NCI-H2196 (cell line): ENCODE measurements around the gene IFI44L.
A peak's percentile ranks its signal among the peaks of the same experiment; 100 is the strongest.

Experiments used
- DNase-seq: peaks from one replicate; lab custom pipeline; 2025; ENCODE audit not compliant: unreplicated experiment; lab: John Stamatoyannopoulos, UW

IFI44L gene

DNA sequence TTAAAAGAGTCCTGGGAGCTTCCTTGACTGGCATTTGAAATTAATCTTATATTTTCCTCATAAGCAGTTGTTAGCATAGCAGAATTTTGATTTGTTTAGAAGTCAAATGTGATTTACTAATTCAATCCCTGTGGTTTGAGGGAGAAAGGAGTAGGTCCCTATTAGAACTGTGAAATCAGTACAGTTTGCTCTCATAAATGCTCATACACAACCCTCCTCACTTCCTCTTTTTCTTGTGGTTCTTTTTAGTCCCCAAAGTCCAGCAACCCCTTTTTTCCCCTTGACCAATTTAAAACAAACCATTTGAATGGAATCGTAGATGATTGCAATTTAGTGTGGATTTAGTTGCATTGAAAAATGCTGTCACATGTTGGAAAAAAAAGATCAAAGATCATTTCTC, 20.2 kb downstream of the IFI44L start:
- DNase-seq = no peak

DNA sequence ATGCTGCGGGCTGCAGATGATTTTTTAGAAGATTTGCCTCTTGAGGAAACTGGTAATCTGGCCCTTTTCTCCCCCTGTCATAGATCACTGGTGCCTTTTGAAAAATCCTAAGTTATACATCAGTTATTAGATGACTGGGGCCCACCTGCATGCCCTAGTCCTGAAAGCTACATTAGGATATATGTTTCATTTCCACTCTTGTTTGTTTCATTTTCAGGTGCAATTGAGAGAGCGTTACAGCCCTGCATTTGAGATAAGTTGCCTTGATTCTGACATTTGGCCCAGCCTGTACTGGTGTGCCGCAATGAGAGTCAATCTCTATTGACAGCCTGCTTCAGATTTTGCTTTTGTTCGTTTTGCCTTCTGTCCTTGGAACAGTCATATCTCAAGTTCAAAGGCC, 21.3 kb downstream of the IFI44L start:
- no peak for DNase-seq

DNA sequence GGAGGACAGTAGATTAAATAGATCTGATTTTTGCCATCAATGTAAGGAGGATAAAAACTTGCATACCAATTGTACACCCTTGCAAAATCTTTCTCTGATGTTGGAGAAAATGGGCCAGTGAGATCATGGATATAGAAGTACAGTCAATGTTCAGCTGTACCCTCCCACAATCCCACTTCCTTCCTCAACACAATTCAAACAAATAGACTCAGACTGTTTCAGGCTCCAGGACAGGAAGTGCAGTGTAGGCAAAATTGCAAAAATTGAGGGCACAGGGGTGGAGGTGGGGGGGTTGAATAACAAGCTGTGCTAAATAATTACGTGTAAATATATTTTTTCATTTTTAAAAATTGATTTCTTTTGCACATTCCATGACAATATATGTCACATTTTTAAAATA, 25.5 kb downstream of the IFI44L start:
- no peak for DNase-seq

DNA sequence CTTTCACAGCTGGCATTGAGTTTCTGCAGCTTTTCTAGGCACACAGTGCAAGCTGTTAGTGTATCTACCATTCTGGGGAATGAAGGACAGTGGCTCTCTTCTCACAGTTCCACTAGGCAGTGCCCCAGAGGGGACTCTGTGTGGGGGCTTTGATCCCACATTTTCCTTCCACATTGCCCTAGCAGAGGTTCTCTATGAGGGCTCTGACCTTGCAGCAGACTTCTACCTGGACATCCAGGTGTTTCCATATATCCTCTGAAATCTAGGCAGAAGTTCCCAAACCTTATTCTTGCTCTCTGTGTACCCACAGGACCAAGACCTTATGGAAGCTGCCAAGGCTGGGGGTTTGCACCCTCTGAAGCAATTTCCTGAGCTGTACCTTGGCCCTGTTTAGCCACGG, 27.0 kb downstream of the IFI44L start:
- no peak for DNase-seq

DNA sequence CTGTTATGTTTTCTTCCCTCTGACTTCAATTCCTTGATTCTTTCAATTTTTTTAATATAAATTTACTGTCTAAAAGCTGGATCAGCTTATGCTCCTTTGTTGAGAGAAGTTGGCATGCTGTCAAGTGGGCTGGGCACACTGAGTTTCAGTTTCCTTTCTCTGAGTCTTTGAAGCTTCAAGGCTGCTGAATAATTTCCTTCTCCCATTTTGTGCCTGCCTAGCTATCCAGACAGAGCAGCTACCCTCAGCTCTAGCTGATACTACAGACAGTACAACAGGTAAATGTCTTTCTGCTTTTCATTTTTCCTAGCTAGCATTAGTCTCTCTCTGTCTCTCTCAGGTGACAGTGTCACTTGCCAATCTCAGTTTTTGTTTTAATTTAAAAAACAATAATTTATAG, 29.4 kb downstream of the IFI44L start, which contains the start of gene IFI44:
Gene IFI44 (plus strand): TSS at position 204 of the 400 bp plus-strand sequence. CDS start 365 bp downstream, outside the sequence.
- DNase-seq = peak; percentile 73

DNA sequence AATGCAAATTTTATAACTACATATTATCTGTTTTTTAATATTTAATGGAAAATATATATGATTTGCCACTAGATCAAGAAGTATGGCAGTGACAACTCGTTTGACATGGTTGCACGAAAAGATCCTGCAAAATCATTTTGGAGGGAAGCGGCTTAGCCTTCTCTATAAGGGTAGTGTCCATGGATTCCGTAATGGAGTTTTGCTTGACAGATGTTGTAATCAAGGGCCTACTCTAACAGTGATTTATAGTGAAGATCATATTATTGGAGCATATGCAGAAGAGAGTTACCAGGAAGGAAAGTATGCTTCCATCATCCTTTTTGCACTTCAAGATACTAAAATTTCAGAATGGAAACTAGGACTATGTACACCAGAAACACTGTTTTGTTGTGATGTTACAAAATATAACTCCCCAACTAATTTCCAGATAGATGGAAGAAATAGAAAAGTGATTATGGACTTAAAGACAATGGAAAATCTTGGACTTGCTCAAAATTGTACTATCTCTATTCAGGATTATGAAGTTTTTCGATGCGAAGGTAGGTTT, 29.9 kb downstream of the IFI44L start:
- DNase-seq = no peak

DNA sequence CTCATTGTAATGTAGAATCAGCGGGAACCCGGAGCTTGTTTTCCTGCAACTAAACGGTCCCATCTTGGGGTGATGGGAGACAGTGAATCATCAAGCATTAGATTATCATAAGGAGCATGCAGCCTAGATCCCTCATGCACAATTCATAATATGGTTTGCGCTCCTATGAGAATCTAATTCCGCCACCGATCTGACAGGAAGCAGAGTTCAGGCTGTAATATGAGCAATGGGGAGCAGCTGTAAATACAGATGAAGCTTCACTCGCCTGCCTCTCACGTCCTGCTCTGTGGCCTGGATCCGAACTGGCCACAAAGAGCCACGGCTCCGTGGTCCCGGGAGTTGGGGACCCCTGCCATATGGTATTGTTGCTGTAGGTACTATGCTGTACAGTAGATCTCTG, 31.0 kb downstream of the IFI44L start:
- DNase-seq = no peak

DNA sequence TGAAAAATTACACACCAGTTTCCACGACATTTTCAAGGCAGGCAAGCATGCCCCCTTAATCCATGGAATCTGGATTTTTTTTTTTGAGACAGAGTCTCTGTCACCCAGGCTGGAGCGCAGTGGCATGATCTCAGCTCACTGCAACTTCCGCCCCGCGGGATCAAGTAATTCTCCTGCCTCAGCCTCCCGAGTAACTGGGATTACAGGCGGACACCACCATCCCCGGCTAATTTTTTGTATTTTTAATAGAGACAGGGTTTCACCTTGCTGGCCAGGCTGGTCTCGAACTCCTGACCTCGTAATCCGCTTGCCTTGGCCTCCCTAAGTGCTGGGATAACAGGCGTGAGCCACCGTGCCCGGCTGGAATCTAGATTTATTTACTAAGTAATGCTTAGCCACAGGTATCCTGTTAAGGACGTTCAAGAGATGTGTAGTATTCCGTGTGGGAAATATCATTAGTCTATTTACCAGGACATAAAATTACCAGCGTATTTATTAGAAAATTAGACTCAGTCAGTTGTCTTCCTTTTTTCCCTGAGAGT, 31.8 kb downstream of the IFI44L start:
- no peak for DNase-seq

DNA sequence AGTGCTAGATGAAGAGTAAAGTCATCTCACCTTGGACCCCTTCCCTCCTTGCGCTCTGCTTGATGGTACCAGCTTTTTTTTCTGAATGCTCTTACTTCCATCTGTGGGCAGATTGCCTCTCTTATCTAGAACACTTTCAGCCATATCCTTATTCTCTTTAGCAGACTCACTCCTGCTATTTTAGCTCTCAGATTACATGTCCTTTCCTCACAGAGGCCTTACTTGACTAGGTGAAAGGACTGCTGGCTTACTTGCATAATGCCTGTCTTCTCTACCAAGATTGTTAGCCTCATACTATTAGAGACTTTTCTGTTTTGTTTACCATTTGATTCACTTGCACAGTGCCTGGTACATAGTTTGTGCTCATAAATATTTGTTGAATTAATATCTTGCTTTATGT, 38.7 kb downstream of the IFI44L start:
- no peak for DNase-seq

DNA sequence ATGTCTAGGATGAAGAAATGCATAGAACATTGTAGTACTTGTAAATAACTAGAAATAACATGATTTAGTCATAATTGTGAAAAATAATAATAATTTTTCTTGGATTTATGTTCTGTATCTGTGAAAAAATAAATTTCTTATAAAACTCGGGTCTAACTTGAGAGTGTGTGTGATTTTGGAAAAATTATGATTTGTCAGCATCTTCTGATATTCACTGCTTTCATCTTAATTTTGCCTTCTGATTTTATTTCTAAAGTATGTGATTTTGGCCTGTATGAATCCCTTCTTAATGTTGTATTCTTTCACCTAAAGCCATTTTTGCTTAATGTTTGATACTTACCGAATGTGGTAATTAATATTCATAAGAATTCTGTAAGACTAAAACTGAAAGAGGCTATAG, 43.7 kb downstream of the IFI44L start:
- DNase-seq = no peak

DNA sequence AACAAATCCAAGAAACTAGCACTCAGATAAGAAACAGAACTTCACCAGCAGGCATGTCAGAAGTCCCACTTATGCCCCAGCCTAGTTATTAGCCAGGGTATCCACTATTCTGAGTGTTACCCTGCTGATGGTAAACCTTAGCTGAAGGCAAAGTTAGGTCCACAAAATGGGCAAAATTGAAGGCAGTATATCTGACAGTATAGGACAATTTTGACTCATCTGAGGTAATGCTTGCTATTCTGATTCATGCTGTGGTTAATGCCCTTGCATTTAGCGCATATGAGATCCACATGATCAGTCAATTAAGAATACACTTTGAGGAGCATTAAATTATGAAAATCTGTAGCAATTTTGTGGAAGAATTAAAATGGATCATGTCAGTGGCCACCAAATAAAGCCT, 44.5 kb downstream of the IFI44L start:
- DNase-seq = no peak

DNA sequence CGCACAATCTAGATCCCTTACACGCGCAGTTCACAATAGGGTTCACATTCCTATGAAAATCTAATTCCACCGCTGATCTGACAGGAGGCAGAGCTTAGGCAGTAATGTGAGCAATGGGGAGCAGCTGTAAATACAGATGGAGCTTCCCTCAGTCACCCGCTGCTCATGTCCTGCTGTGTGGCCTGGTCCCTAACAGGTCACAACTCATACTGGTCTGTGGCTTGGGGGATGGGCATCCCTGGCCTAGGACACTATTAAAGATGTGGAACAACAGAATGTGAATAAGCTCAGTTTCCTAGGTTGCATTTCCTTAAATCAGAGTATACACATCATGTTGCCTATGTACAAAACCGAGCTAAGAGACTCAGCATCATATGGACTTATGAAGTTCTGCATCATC, 45.6 kb downstream of the IFI44L start:
- no peak for DNase-seq

DNA sequence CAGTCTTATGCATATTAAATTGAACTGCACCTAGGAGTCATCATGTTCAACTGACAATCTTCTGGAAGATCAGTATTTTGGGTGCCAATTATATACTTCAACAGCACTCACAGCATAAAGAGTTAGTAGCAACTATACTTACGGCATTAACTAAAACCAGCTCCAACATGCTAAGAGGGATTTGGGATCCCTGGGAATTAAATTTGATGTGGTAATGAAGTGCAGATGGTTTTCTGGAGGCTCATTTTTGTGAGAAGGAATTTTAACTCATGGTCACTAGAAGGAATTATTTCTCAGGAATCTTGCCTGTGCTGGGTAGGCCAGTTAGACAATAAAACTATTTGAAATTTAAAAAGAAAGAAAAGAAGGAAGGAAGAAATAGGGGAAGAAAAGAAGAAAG, 47.7 kb downstream of the IFI44L start:
- no peak for DNase-seq

DNA sequence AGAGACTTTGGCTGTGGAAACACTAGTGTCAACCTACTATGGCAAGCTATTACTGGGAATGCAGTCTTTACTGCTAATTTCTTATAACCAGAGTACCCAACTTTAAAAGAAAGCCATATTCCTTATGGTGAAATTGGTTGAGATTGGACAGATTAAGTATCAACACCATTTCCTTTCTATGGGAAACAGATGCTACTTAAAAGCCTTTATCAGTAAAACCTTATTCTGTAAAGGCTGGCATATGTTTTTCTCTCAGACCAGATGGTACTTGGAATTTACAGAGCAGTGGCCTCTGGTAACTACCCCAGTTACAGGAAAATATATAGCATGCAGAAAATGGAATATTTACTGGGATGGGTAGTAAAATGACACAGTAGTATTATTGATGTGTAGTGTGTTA, 48.2 kb downstream of the IFI44L start:
- DNase-seq = no peak

DNA sequence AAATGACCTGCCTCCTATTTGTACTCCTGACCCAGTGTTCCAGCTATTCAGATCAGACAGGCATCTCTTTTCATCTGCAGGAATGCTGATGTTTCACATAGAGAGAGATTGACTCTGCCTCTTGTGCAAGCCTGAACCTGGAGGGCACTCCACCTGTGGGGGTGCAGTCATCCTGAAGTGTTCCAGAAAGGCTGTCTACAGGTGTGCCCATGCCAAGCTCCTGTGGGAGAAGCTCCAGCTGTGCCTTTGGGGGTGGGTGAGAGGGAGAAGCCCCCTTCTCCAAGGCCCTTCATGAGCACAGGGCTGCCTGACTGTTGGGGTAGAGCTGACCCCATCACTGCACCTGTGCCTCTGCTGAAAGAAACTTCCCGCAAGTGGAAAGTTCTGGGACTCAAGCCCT, 52.2 kb downstream of the IFI44L start:
- DNase-seq = no peak

DNA sequence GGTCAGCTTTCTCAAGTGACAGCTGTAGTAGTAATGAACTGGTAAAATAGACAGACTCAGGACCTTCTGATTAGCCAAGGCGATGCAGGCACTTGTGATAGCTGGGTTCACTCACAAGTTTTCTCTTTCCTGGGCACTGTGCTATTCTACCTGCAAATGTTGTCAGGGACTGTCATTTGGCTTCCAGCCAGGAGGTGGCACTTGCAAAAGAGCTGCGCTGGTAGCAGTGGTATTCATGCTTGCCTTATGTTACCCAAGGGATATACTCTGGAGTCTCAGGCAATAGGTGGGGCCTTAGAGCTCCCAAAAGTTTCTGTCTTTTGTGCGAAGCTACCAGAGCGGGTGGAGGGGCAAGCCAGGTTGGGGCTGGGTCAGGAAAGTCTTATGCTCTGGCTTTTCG, 52.9 kb downstream of the IFI44L start:
- no peak for DNase-seq

DNA sequence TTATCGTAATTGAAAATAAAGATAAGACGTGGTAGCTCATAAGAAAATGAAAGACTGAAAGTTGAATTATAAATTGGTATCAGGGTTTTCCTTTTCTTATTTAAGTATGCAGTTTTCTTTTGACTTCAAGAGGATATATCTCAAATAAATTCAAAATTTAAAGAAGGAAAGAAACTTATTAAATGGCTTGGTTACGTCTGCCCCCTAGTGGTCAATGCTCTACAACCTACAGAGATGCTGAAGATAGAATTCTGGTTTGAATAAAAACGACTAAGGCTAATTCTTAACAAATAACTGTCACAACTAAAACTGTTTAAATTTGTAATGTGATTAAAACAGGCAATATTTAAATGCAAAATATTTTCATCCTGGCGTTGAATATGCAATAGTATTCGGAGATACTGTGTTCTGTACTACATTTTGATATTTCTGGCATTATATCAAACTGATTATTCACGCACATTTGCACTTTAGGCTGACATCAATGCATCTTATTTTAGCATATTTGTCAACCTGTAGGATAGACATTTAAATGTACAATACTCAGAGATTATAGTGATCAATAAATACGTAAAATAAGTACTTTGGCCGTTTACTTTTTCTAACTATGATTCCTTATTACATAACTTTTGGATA, 56.2 kb downstream of the IFI44L start:
- DNase-seq = peak; percentile 71

DNA sequence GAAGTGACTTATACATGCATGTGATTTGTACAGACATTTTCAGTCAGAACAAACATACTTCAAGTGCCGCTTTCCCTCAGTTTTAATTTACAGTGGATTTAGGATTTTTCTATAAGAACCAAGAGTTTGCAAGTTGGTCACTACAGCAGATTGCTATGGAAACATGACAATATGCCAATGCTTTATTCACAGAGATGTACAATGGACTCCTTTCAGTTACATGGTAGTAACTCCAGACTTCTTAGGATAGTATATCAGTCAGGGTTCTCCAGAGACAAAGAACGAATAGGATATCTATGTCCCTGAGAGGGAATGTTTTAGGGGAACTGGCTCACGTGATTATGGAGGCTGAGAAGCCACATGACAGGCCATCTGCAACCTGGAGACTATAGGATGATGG, 56.7 kb downstream of the IFI44L start:
- no peak for DNase-seq

DNA sequence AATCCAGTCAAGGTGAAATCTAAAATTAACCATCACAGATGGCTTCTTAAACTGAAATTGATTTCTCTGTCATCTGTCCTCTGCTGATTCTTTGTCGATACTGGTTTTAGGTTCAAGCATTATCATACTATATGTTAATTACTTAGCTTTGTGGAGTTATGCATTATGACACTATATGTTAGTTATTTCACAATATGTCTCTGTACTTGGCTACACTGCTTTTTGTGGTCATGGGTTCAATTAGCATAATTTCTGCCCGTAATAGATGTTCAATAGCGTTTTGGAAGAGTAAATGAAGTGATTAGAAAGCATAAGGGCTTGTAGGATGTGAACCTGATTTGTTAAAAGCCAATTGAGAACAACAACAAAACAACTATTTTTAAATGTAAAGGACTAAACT, 57.5 kb downstream of the IFI44L start:
- DNase-seq = no peak

DNA sequence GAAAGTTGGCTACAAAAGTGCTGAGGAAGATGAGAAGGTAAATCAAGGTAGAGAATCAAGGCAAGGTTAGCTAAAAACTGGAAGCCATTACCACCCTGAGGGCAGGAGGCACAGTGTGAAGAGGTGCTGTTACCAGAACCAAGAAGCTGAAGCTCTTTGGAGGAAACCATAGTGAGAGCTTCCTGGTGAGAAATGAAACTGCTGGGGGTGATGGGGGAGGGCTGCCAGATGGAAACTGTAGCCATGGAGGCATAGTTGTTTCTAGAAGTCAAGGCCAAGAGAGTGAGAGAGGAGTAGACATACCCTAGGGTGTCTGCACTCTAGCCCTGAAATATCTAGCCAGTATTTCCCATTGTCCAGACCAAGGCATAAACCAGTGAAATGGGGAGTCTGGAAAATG, 58.1 kb downstream of the IFI44L start:
- DNase-seq = no peak

DNA sequence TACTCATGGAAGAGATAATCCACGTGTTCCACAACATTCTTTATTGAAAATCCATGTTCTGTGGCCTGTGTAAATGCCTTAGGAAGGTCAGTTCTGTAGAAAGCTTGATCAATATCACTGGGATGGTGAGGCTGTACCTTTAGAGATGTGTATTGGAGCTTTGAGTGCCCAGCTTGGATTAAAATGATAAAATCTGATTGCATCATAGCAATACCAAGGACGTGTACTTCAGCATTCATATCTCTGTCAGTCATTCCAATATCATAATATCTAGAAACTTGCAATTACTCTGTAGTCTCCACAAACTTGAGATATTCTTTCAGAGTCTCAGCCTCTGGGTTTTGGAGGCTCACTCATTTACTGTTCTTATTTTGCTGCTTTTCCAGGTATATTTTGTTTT, 61.0 kb downstream of the IFI44L start:
- no peak for DNase-seq

DNA sequence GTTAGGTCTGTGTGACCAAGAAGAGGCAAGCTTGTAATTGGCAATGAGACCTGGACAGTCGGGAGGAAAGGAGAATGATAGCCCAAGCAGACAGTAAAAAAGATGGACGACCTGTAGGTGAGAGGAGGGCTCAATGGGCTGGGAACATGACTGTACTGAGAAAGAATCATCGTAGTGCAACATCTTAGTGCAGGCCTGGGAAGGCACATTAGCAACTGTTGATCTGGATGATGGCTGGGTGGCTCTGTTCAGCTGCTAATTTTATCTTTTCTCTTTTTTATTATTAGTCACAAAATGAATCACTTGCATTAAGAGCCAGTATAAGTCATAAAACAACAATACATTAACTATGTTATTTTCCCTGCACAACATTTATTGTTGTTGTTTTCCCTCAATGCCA, 62.2 kb downstream of the IFI44L start:
- DNase-seq = no peak

DNA sequence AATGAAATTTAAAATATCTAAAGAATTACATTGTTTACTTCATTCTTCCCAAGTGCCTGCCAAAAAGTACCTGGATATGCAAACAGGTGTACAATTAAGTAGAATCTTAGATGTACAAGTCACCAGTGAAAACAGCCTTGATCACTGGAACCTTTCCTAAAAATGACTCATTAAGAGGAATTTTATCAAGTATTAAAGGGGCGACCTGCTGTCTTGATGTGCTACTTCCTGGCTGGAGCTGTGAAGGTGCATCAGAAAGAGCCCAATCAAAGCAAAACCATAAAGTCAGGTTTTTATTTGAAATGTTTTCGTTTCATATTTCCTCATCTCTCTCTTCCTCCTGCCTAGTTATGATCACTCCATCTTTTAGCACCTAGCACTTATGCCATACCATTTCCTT, 62.8 kb downstream of the IFI44L start:
- DNase-seq = no peak
